GM19238 (cell line): ENCODE results near the gene GTF2F2.
"Not testable (repeated sequence)": the region's sequence is repeated elsewhere in the genome, so short reads cannot be mapped to it uniquely, and the experiment has no call there.

Source experiments
- DNase-seq: peaks from one replicate; pipeline ENCODE4 v3.0.0; 2011; ENCODE audit warnings: low spot score; ENCODE audit not compliant: insufficient read length

The GTF2F2 gene

DNA sequence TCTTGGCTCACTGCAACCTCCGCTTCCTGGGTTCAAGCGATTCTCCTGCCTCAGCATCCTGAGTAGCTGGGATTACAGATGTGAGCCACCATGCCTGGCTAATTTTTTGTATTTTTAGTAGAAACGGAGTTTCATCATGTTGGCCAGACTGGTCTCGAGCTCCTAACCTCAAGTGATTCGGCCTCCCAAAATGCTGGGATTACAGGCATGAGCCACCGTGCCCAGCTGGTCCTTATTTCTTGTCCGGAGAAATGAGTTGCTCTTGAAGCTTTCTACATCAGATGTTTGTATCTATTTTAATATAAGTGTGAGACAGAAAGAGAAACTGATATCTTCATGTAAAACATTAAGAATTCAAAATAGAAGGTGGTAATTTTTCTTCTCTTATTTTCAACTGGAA is 124.4 kb downstream of the GTF2F2 start:
- DNase-seq, result not testable (repeated sequence)

DNA sequence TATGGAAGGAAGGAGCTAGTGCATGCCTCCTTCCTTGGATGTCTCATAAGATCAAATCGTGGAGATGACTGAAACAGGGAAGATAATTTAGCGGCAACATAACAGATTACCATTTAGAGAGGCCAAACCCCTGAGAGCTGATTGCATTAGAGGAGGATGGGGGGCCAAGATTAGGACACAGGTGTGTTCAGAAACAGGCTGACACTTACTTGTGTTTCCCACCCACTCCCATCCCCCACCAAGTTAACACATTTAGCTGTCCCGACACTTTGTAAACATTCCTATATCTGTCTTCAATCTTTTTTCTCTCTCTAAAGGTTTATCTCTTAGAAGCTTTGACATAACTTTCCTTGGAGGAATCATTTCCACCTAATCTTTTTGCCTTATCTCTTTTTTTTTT is 129.4 kb downstream of the GTF2F2 start:
- DNase-seq, result no peak

DNA sequence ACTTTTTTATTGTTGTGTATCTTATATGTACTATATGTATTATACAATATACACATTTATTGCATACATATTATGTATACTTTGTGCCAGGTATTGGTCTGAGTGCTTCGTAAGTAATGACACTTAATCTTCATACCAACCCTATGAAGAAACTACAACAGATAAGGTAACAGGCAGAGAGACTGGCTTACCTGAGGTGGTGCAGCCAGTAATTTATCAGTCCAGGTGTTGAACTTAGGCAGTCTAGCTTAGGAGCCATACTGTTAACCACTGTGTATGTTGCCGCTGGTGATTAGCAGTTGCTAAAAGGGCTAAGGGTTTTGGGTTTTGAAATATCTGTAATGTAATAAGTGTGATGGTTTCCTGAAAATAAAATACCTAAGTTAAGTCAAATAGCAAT is 134.1 kb downstream of the GTF2F2 start:
- DNase-seq, result no peak

DNA sequence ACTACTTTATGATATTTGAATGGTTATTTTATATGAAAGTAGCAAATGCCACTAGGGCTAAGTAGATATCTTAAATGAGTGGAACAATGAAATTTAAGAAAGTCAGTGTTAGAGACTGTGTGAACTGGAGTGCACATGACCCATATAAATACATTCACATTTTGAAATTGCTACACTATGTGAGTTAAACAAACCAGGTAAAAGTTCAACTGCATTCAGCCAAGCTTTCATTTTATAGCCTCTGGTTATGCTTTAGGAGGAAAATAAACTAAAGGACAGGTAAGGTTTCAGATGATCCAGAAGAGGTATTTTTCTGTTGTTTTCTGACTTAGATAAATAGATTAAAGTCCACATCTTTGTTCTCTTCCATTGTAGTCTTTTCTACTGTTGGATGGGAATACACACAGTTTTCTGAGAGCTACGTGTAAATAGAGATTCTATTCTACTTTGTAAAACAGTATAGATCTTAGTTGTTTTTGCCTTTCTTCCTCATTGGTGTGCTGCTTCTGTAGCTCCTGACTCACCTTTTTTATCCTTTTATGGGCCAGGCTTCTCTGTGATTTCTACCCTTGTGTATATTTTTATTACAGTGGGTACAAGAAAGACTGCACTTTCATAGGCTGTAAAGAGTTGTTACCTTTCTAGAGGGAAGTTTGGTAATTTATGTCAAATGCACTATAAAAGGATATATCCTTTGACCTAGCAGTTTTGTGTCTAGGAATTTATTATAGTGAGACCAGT is 135.1 kb downstream of the GTF2F2 start:
- DNase-seq, result no peak

DNA sequence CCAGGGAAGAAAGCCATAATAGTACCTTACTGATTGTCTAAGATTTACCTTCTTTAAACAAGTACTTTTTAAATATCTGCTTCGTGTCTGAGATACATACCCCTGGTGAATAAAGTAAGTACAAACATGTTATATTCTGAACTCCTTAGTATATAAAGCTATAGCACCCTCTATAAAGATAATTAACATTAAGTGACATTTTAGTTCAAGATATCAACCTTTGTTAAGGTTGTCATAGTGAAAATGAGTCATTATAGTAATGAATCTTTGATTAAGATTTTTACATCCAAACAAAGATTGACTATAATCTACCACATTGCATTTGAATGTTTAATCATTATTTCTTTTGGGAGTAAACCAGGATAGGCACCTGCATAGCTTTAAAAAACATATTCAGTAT is 135.9 kb downstream of the GTF2F2 start:
- no peak for DNase-seq

DNA sequence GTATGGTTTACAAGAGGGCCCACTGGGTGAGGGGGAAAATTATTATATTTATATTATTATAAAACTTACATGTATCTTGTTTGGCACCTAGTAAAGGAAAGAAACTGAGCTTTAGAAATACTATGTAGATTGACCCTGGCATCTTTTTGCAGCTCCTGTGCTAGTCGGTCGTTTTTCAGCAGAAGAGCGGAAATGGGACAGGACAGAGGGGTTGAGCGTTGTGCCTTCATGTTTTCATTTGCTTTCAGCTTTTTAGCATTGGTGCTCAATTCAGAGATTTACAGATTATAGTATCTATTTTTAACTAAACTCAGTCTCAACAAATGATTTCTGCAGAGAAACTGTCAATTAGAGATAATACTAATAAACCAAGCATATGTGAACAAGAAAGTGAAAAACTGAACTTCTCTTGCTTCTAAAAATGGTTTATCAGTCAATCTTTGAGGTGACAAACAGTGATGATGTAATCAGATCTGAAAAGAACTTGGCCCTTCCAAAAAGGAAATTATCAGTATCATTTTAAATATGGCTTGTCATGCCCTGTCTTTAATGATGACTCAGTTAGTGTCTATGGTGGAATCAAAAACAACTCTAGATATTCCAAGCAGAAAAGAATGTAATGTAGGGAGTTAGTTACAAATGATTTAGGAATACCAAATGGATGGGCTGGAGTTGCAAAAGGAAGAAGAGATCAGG is 137.5 kb downstream of the GTF2F2 start:
- no peak for DNase-seq

DNA sequence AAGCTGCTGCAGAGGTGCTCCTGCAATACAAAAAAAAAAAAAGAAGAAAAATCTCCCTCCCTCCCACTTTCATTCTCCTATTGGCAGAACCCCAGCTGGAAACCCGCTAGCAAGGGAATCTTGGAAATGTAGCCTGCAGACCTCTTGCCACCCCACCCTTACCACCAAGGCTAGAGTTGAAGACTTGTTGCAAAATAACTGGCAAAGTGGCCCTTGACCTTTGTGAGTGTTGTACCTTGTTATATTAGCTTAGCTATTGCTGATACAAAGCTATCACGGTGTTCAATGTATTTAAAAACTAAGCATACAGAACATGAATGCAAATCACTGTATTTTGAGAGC is 138.0 kb downstream of the GTF2F2 start:
- no peak for DNase-seq

DNA sequence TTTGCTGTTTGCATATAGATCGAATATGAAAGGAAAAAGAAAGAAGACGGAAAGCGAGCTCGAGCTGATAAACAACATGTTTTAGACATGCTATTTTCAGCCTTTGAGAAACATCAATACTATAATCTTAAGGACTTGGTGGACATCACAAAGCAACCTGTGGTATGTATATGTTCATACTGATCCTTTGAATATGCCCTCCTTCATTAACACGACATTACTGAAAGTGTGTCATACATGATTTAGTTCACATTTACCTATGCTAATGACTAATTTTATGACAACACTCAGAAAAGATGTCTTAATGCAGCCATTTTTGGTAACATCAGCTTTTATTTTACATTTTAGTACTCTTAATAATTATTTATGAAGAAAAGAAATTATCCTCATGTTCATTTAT is 146.9 kb downstream of the GTF2F2 start:
- no peak for DNase-seq

DNA sequence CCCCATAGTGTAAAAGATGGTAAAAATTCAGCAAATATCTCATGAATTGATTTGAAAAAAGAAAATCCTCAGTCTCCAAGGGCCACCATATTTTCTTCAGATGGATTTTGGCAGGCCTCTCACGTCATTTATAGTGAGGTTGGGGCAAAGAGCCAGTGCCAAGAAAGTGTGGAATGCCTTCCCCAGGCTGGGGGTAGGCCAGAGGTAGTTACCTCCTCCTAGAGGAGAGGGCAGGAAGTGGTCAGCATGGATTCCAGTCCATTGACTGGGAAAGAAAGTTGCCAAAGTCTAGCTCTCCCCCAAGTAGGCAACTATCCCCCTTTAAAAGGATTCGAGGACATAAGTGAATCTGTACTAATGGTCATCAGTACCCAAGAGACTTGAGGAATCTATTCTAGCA is 148.9 kb downstream of the GTF2F2 start:
- no peak for DNase-seq

DNA sequence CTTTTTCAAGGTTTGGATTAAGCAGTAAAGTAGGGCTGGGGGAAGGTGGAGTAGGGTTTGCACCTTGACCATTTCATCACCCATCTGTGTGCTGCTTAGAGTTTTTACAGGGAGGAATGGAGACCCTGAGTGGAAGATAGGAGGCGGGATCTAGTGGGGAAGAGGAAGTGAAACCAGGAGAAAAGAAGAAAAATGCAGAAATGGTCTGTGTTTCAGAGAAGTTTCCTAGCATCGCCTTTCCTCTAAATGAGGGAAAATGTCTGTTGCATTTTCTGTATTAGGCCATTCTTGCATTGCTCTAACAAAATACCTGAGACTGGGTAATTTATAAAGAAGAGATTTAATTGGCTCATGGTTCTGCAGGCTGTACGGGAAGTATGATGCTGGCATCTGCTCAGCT is 156.6 kb downstream of the GTF2F2 start:
- DNase-seq, result no peak

DNA sequence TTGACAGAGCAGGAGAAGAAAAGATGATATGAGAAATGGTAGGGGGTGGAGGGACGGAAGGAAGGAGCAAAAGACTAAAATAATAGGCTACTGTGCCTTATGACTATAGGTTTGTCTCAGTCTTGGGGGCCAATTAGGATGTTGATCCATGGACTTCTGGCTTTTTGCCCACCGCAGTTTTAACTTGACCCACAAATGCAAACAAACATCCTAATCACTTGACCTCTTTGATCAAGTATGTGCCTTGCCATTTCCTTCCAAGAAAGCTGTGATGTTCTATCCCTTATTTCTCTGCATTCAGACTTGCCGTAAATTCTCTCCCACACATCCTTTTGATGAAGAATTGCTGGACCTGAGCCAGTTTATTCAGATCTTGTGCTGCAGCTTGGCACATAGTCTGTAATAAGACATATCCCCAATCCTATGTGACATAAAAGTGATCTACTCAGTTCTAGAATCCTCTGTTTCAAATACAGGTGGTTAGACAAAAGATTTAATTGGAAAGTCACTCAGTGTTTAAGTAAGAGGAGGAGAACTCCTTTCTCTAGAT is 157.9 kb downstream of the GTF2F2 start:
- no peak for DNase-seq

DNA sequence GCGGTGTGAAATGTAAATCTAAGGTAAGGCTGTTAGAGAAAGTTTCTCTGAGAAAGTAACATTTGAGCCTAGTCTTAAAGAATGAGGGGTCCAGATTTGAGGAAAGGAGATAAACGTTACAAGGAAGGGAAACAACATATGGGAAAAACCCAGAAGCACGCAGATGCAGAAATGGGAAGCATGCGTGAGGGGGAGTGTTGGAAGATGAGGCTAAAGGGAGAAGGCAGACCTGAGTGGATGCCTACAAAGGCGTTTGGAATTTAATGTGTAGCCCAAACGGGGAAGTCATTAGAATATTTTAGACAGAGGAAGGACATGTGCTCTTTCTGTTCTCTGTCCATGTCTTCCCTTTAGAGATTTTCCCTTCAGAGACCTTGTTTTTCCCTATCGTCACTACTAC is 159.7 kb downstream of the GTF2F2 start:
- DNase-seq, result no peak

DNA sequence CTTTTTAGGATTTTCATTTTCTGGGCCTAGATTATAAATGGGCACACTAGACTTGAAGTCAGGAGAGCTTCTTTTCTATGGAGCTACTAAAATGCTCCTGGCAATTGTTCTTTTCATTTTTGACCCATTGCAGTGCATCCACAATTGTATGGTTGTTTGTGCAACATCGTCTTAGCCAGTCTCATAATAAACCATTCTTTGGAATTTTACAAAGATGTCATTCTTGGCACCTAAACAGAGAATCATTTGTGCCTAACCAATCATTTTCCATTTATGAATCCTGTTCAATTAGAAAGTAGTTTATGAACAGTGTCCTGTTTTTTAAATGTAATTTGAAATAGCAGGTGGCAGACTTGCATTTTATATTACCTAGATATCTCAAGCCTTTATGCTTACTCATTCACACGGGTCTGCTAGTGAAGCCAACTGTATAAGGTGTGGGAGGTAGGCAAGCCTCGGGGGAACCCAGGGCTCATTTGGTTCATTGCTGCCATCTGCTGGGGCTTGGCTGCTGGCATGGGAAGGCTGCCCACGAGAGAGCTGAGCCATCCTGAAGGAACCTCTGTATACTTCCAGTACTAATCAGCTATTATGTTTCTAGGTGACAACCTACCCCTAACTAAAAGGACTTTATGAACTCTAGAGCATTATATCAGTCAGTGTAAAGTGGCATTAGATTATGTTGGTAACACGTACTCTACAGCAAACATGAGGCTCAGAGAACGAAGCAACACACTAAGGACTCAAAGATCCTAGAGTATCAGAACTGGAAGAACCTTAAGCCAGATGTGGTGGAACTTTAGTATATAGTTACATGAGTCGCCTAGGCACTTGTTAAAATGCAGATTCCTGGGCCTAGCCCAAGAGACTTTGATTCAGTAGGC is 160.7 kb downstream of the GTF2F2 start:
- peak; percentile 62 for DNase-seq

DNA sequence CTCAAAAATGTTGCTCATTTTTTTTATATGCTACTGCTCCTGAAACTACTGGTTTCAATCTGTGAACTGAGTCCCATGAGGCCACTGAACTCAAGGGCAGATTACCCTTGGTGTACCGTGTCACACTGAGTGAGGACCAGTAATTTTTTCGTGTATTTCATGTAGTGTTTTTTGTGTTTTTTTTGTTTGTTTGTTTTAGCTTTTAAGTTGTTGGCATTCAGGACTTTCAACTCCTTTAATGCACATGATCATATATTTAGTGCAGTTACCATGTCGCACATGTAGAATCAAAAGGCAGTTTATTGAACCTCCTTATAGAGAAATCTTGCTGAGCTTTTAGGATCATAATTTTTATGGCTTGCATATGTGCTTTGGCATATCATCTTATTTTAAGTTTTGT is 162.7 kb downstream of the GTF2F2 start:
- no peak for DNase-seq

DNA sequence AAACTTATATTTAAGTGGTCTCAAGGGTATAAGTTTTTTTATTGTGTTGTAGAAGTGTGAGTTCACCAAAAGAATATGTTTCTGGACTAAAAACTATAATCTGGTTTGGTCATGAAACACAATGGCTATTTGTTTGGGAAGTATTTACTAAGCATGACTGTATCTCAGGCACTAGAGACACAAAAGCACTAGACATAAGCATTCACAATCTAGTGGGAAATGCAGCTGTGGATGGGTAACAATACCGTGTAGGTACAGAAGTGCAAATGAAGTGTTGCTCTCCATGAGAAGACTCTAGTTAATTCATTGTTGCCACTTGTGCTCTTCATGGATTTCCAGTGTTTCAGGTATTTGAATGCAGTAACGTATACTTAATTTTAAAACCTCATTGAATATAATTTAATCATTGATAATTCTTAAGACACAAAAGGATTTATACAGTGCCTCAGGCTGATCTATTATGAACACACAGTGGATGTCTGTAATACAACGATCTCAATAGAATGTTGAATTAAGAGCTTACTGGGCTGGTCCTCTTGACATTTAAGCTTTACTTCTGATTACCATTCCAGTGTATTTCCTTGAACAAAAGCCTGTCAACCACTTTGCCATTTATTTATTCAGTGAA is 169.7 kb downstream of the GTF2F2 start:
- DNase-seq, result no peak

DNA sequence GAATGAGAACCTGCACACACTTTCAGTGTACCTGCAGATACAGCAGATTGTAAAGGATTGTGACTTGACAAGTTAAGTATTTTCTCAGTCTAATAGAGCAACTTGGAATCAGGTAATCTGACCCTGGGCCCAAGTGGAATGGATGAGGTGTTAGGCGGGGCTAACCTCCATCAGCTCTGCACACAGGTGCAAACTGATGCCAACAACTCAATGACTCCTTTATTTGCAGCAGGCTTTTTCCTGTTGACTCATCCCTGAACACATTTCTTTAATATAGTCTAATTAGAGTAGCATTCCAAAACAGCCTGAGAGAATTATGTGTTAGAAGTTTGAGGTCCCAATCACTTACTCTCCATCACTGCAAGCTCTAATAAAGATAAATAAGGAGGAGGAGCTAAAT is 171.9 kb downstream of the GTF2F2 start:
- no peak for DNase-seq

DNA sequence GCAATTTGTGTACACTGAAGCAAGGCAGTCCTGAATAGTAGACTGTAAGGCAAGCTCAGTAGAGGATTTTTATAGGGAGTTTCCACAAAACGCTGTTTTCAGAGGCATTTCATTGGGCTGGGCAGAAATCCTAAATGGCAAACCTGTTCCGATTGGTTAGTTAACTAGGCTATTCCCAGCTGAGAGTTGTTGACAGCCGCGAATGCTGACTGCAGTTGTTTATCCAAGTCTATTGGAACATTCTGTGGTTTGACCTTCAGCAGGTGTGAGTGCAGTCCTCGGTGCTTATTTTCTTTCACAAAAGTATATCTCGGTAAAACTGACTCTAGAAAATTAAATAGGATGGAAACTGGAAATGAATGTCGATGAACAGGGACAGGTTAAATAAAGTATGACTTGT is 175.2 kb downstream of the GTF2F2 start:
- no peak for DNase-seq

DNA sequence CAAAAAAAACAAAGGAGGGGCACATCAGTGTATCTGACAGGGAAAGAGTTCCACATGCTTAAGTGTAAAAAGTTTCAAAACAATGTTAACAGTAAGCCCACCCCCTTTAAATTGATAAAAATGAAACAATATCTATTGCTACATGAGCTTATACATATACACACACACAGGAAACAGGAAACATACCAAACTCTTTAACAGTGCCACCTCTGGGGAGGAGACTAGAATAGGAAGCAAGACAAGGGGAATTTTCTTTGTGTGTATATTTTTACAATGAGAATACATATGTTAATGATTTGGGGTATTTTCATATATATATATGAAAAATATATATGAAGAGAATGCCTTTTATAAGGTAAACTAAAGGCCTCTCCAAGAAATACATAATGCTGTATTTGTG is 175.9 kb downstream of the GTF2F2 start:
- DNase-seq, result no peak

DNA sequence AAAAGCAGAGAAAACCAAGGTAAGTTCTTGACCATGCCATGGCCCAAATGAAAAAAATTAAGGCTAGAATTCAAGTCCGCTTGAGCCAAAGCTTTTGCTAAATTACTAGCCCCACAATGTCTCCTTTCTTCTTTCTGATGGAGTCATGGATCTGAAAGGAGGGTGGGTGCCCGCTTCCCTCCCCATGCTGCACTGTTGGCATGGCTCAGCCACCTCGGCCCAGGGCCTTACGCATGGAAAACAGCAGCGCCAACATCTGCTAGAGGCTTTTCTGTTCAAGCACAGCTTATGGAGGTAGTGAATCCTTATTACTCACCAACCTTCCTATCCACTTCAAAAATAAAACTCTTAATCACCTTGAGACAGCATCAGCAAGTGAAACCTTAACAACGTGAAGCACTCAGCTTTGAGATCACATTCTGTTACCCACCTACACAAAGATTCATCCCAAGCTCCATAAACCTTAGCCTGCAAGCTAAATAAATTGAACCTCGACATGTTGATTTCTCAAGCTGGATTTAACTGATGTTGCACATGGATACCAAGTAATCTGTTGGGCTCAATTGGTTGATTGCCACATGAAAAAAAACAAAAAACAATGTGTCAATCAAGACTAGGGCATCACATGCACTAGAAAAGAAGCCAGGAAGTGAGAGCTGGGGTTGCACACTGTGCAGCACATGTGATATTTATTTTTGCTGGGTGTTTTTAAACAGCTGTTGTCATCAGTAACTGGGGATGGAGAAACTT is 177.3 kb downstream of the GTF2F2 start:
- no peak for DNase-seq

DNA sequence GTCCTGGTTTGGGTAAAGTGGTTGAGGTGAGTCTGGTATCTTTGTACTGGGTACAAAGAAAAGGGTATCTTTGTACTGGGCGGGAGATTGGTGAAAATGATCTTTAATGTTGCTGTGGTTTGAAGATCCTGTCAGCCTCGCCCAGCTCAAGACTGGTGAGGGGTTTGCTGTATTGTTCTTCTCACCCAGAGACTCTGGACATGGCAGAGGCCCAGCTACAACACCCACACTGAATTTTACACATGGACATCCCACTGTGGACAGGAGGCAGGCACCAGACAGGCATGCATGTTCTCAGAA is 177.8 kb downstream of the GTF2F2 start:
- no peak for DNase-seq

DNA sequence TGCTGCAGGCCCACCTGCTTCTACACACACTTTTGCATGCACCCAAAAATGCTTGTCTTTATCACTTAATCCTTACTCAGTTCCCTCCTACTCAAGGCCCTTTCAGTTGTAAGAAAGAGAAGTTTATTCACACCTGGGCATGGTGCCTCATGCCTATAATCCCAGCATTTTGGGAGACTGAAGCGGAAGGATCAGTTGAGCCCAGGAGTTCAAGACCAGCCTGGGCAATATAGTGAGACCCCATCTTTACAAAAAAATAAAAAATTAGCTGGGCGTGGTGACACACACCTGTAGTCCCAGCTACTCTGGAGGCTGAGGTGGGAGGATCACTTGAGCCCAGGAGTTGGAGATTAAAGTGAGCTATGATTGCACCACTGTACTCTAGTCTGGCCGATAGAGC is 178.2 kb downstream of the GTF2F2 start:
- not testable (repeated sequence) for DNase-seq
